Measurements from ENCODE around the gene MMAB. TPM values are rescaled to one million over a fixed set of nuclear protein-coding genes. Genes with fewer than 3 reads are reported as not detected.

The MMAB gene
- total and polyA plus RNA-seq, 4 donors, result 47.1 to 101 (median 77.1) TPM

DNA sequence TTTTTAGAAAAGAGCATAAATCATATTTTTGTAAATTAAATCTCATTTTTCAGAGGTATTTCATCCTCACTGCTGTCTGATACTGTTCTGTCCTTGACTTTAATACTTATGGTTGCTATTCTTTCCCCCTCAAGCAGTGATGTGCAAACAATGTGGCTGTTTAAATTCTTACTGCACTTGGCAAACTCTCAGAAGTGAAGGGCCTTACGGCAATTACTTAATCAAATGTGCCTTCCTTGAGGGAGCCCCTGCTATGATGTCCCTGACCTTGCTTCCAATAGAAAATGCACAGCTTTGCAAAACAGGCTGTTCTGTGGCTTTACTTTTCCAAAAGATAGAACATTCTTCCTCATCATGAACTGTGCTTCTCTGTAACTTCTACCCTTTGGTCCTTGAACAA is 60.7 kb downstream of the MMAB start:
- no peak overlapping the region for H3K9ac ChIP-seq (ENCODE audit: low read depth in 1 of 2, low read length in 2 of 2)
- no peak overlapping the region for H3K4me3 ChIP-seq (ENCODE audit: low read depth in 1 of 3, low read length in 3 of 3)
- peaks cover 8 to 80% (median 64%) of the 10 kb centered on the region in 4 donors for H3K36me3 ChIP-seq (ENCODE audit: control insufficient read depth in 4 of 4, insufficient read depth in 3 of 4, low read depth in 1 of 4, low read length in 3 of 4)
- 90% methylated on average over 1 of the region's 1 CpG for WGBS
- no peak for DNase-seq (ENCODE audit: low spot score)
- H3K27ac ChIP-seq (ENCODE audit: low read depth in 1 of 2, low read length in 2 of 2), result no peak overlapping the region
- H3K9me3 ChIP-seq (ENCODE audit: control insufficient read depth in 4 of 4, low read length in 3 of 4), result no peaks in the 10 kb centered on the region
- TF ChIP-seq, protein P1, sequence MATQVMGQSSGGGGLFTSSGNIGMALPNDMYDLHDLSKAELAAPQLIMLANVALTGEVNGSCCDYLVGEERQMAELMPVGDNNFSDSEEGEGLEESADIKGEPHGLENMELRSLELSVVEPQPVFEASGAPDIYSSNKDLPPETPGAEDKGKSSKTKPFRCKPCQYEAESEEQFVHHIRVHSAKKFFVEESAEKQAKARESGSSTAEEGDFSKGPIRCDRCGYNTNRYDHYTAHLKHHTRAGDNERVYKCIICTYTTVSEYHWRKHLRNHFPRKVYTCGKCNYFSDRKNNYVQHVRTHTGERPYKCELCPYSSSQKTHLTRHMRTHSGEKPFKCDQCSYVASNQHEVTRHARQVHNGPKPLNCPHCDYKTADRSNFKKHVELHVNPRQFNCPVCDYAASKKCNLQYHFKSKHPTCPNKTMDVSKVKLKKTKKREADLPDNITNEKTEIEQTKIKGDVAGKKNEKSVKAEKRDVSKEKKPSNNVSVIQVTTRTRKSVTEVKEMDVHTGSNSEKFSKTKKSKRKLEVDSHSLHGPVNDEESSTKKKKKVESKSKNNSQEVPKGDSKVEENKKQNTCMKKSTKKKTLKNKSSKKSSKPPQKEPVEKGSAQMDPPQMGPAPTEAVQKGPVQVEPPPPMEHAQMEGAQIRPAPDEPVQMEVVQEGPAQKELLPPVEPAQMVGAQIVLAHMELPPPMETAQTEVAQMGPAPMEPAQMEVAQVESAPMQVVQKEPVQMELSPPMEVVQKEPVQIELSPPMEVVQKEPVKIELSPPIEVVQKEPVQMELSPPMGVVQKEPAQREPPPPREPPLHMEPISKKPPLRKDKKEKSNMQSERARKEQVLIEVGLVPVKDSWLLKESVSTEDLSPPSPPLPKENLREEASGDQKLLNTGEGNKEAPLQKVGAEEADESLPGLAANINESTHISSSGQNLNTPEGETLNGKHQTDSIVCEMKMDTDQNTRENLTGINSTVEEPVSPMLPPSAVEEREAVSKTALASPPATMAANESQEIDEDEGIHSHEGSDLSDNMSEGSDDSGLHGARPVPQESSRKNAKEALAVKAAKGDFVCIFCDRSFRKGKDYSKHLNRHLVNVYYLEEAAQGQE (IDR thresholded peaks at IDR 0.05), result no peak
- TF ChIP-seq, protein P2, sequence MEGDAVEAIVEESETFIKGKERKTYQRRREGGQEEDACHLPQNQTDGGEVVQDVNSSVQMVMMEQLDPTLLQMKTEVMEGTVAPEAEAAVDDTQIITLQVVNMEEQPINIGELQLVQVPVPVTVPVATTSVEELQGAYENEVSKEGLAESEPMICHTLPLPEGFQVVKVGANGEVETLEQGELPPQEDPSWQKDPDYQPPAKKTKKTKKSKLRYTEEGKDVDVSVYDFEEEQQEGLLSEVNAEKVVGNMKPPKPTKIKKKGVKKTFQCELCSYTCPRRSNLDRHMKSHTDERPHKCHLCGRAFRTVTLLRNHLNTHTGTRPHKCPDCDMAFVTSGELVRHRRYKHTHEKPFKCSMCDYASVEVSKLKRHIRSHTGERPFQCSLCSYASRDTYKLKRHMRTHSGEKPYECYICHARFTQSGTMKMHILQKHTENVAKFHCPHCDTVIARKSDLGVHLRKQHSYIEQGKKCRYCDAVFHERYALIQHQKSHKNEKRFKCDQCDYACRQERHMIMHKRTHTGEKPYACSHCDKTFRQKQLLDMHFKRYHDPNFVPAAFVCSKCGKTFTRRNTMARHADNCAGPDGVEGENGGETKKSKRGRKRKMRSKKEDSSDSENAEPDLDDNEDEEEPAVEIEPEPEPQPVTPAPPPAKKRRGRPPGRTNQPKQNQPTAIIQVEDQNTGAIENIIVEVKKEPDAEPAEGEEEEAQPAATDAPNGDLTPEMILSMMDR (IDR thresholded peaks at IDR 0.05; ENCODE audit: low read depth, low read length, missing input control), result no peak
- TF ChIP-seq RXRA (IDR thresholded peaks at IDR 0.05) (no peak), GABPA (IDR thresholded peaks at IDR 0.05 in 1 of 2, conservative IDR thresholded peaks at IDR 0.05 in 1 of 2) (no peak), YY1 (IDR thresholded peaks at IDR 0.05) (no peak), HNF4G (IDR thresholded peaks at IDR 0.05) (no peak), NR2F2 (IDR thresholded peaks at IDR 0.05) (no peak)
- TF ChIP-seq, protein P3, sequence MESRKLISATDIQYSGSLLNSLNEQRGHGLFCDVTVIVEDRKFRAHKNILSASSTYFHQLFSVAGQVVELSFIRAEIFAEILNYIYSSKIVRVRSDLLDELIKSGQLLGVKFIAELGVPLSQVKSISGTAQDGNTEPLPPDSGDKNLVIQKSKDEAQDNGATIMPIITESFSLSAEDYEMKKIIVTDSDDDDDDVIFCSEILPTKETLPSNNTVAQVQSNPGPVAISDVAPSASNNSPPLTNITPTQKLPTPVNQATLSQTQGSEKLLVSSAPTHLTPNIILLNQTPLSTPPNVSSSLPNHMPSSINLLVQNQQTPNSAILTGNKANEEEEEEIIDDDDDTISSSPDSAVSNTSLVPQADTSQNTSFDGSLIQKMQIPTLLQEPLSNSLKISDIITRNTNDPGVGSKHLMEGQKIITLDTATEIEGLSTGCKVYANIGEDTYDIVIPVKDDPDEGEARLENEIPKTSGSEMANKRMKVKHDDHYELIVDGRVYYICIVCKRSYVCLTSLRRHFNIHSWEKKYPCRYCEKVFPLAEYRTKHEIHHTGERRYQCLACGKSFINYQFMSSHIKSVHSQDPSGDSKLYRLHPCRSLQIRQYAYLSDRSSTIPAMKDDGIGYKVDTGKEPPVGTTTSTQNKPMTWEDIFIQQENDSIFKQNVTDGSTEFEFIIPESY (IDR thresholded peaks at IDR 0.05), result no peak
- H3K27me3 ChIP-seq (ENCODE audit: control insufficient read depth in 4 of 4, insufficient read depth in 4 of 4, low read length in 3 of 4), result no peaks in the 10 kb centered on the region
- H3K4me1 ChIP-seq (ENCODE audit: control insufficient read depth in 4 of 4, insufficient read depth in 4 of 4, low read length in 3 of 4), result no peaks in the 10 kb centered on the region

DNA sequence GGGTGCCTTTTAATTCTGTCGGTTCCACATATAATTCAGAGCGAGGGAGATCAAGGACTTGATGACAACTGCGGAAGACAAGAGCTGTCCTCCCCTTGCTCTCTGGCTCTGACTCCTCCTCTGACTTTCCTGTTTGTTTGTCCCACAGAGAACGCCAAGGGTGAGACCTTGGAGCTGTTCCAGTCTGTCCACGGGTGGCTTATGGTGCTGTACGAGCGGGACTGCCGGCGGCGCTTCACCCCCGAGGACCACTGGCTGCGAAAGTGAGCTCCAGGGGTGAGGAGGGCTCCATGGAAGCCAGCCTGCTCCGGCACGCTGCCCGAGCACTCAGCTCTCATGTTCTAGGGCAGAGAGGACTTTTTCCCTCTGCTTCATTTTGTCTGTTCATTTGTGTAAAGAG is 63.1 kb downstream of the MMAB start:
- TF ChIP-seq, protein P3 (IDR thresholded peaks at IDR 0.05), result no peak
- peak; percentile 18 for TF ChIP-seq NR2F2 (IDR thresholded peaks at IDR 0.05)
- Histone ChIP-seq H3K36me3 (ENCODE audit: control insufficient read depth in 4 of 4, insufficient read depth in 3 of 4, low read depth in 1 of 4, low read length in 3 of 4) (peaks cover 13 to 88% (median 66%) of the 10 kb centered on the region in 4 donors), H3K4me1 (ENCODE audit: control insufficient read depth in 4 of 4, insufficient read depth in 4 of 4, low read length in 3 of 4) (no peaks in the 10 kb centered on the region), H3K27ac (ENCODE audit: low read depth in 1 of 2, low read length in 2 of 2) (no peak overlapping the region), H3K4me3 (ENCODE audit: low read depth in 1 of 3, low read length in 3 of 3) (no peak overlapping the region), H3K9ac (ENCODE audit: low read depth in 1 of 2, low read length in 2 of 2) (no peak overlapping the region), H3K9me3 (ENCODE audit: control insufficient read depth in 4 of 4, low read length in 3 of 4) (no peaks in the 10 kb centered on the region), H3K27me3 (ENCODE audit: control insufficient read depth in 4 of 4, insufficient read depth in 4 of 4, low read length in 3 of 4) (no peaks in the 10 kb centered on the region)
- DNase-seq (ENCODE audit: low spot score), result no peak
- WGBS, result 88% methylated on average over 15 of the region's 15 CpGs
